HCT116 (cell line): Measurements from ENCODE around the gene RIN3. TPM values are rescaled to one million over a fixed set of nuclear protein-coding genes. Genes with fewer than 3 reads are reported as not detected.

ENCODE experiments used
- ATAC-seq: fragments of 200-7000 bp; cut with Tn5 transposase; 2 replicates; pipeline ENCODE4 v1.9.1; 2020; ENCODE audit warnings: mild to moderate bottlenecking, moderate library complexity
- BruUV-seq: library from RNA; stranded (reverse); fragments of 400-500 nt; replicated peaks from 2 replicates; lab custom pipeline; 2021; lab: Mats Ljungman, UMichigan
- CTCF ChIA-PET: fragments of 300-600 bp; sonication (Branson Sonifier 250); formaldehyde crosslinking; loops from one replicate; lab custom pipeline; 2021; ENCODE audit warnings: antibody characterized with exemption; lab: Charles Lee
- POLR2A ChIA-PET: fragments of 300-600, 350-600 bp; sonication (Branson Sonifier 250); formaldehyde crosslinking; loops from one replicate; lab custom pipeline; 2021; ENCODE audit warnings: antibody characterized with exemption; lab: Charles Lee
- RAD21 ChIA-PET, 2 experiments: fragments of 300-600 bp; sonication (Branson Sonifier 250); formaldehyde crosslinking; loops; one replicate each; lab custom pipeline; 2023; ENCODE audit warnings: low total read pairs in 2 of 2; ENCODE audit not compliant: uncharacterized antibody in 2 of 2, unreplicated experiment in 2 of 2, low non-redundant PET in 1 of 2; lab: Charles Lee
- DNase-seq: peaks from one replicate; pipeline ENCODE4 v3.0.0-alpha.2; 2010; ENCODE audit warnings: low read depth, low spot score
- H2AFZ ChIP-seq: fragments of 200-600 bp; shearing (Covaris generic), sonication (generic); 2 replicates; pipeline ENCODE4 v1.6.1; 2017; ENCODE audit warnings: low read depth, mixed run types, mixed read lengths, antibody characterized with exemption, low read length; ENCODE audit not compliant: poor library complexity, severe bottlenecking
- H3K27ac ChIP-seq: 2 replicates; pipeline ENCODE4 v1.5.1; 2012; ENCODE audit warnings: low read depth, low read length
- H3K27me3 ChIP-seq: fragments of 200-600 bp; sonication (generic); 2 replicates; pipeline ENCODE4 v1.6.1; 2016; ENCODE audit warnings: mixed run types, low read length, mixed read lengths; ENCODE audit not compliant: insufficient read depth
- H3K36me3 ChIP-seq, 2 experiments: fragments of 200-500 bp in 1 of 2; fragments of 200-600 bp in 1 of 2; sonication (Bioruptor generic) in 1 of 2; sonication (generic) in 1 of 2; 2 replicates each; pipeline versions ENCODE4 v1.5.1 to v1.6.1; 2014 to 2016; ENCODE audit warnings: low read length in 2 of 2, inconsistent platforms in 1 of 2, mixed read lengths in 1 of 2, mixed run types in 1 of 2; ENCODE audit not compliant: insufficient read depth in 2 of 2, control insufficient read depth in 1 of 2
- H3K4me1 ChIP-seq, 2 experiments: fragments of 200-600 bp in 1 of 2; sonication (generic) in 1 of 2; 2 replicates each; pipeline versions ENCODE4 v1.5.1 to v1.6.1; 2012 to 2017; ENCODE audit warnings: low read length in 2 of 2, inconsistent platforms in 1 of 2, mild to moderate bottlenecking in 1 of 2, mixed read lengths in 1 of 2, mixed run types in 1 of 2, moderate library complexity in 1 of 2; ENCODE audit not compliant: insufficient read depth in 2 of 2, control insufficient read depth in 1 of 2
- H3K4me2 ChIP-seq: fragments of 200-600 bp; sonication (generic); 2 replicates; pipeline ENCODE4 v1.6.1; 2017; ENCODE audit warnings: mixed run types, low read length, mixed read lengths
- H3K4me3 ChIP-seq, 2 experiments: fragments of 200-600 bp in 1 of 2; sonication (generic) in 1 of 2; replicated peaks in 1 of 2; 2 replicates each; pipeline ENCODE4 v1.5.1; 2011 to 2016; ENCODE audit warnings: low read length in 2 of 2, control low read depth in 1 of 2, low read depth in 1 of 2, mild to moderate bottlenecking in 1 of 2, mixed read lengths in 1 of 2, mixed run types in 1 of 2
- H3K79me2 ChIP-seq: fragments of 200-600 bp; sonication (generic); 2 replicates; pipeline ENCODE4 v1.6.1; 2017; ENCODE audit warnings: mild to moderate bottlenecking, mixed run types, low read length, moderate library complexity, mixed read lengths; ENCODE audit not compliant: insufficient read depth
- H3K9ac ChIP-seq: fragments of 200-600 bp; sonication (generic); 2 replicates; pipeline ENCODE4 v1.6.1; 2016; ENCODE audit warnings: low read length, mixed read lengths
- H3K9me2 ChIP-seq: fragments of 200-600 bp; sonication (generic), shearing (Covaris generic); 2 replicates; pipeline ENCODE4 v1.6.1; 2017; ENCODE audit warnings: mixed run types, mild to moderate bottlenecking, moderate library complexity; ENCODE audit not compliant: insufficient read depth
- H3K9me3 ChIP-seq, 2 experiments: fragments of 200-500 bp in 1 of 2; fragments of 200-600 bp in 1 of 2; sonication (Bioruptor generic) in 1 of 2; sonication (generic) in 1 of 2; 2 replicates each; pipeline ENCODE4 v1.6.1; 2014 to 2017; ENCODE audit warnings: low read length in 2 of 2, mixed read lengths in 2 of 2, inconsistent platforms in 1 of 2, low read depth in 1 of 2, mild to moderate bottlenecking in 1 of 2, mixed run types in 1 of 2, moderate library complexity in 1 of 2; ENCODE audit not compliant: control insufficient read depth in 1 of 2, insufficient read depth in 1 of 2
- H4K20me1 ChIP-seq: fragments of 200-600 bp; sonication (generic), shearing (Covaris generic); 2 replicates; pipeline ENCODE4 v1.6.1; 2017; ENCODE audit warnings: mixed run types, mild to moderate bottlenecking, moderate library complexity; ENCODE audit not compliant: insufficient read depth
- CBX3 ChIP-seq: IDR thresholded peaks from 2 replicates; pipeline ENCODE4 v1.6.1; 2012; ENCODE audit warnings: low read depth
- CEBPB ChIP-seq: IDR thresholded peaks from 2 replicates; pipeline ENCODE4 v1.6.1; 2012; ENCODE audit warnings: low read depth
- EGR1 ChIP-seq: IDR thresholded peaks from 2 replicates; pipeline ENCODE4 v1.6.1; 2012; ENCODE audit warnings: low read depth
- ELF1 ChIP-seq: IDR thresholded peaks from 2 replicates; pipeline ENCODE4 v1.6.1; 2012; ENCODE audit warnings: low read depth, borderline replicate concordance
- EZH2phosphoT487 ChIP-seq: fragments of 200-600 bp; IDR thresholded peaks from 2 replicates; pipeline ENCODE4 v1.6.1; 2018; ENCODE audit warnings: antibody characterized with exemption, borderline replicate concordance
- JUND ChIP-seq: IDR thresholded peaks from 2 replicates; pipeline ENCODE4 v1.6.1; 2012
- POLR2A ChIP-seq: IDR thresholded peaks from 2 replicates; pipeline ENCODE4 v1.7.0; 2011; ENCODE audit warnings: borderline replicate concordance; ENCODE audit not compliant: insufficient read depth, insufficient read length; ENCODE audit errors: extremely low read depth
- RAD21 ChIP-seq: IDR thresholded peaks from 2 replicates; pipeline ENCODE4 v1.6.1; 2012; ENCODE audit warnings: low read depth, mild to moderate bottlenecking
- SP1 ChIP-seq: IDR thresholded peaks from 2 replicates; pipeline ENCODE4 v1.6.1; 2012; ENCODE audit warnings: low read depth
- TCF7L2 ChIP-seq: IDR thresholded peaks from 2 replicates; pipeline ENCODE4 v1.7.0; 2011; ENCODE audit warnings: borderline replicate concordance, inconsistent platforms; ENCODE audit not compliant: insufficient read depth, insufficient read length; ENCODE audit errors: extremely low read depth
- YY1 ChIP-seq: IDR thresholded peaks from 2 replicates; pipeline ENCODE4 v1.6.1; 2011; ENCODE audit warnings: low read length, low read depth, moderate library complexity, mild to moderate bottlenecking; ENCODE audit not compliant: insufficient replicate concordance; ENCODE audit errors: extremely low read depth
- ZNF274 ChIP-seq: fragments of 200-500 bp; sonication (Bioruptor generic); IDR thresholded peaks from 2 replicates; pipeline ENCODE4 v1.6.1; 2014; ENCODE audit warnings: mild to moderate bottlenecking, low read depth, low read length, inconsistent platforms
- intact Hi-C: fragments of 100-400 bp; cut with micrococcal nuclease; formaldehyde crosslinking; loops from 2 replicates; pipeline ENCODE4 v1.10.0; 2022
- total RNA-seq: library from RNA; stranded (reverse); gene quantifications from one replicate; pipeline ENCODE4 v1.2.1, GENCODE V29; 2021; ENCODE audit not compliant: unreplicated experiment
- TF ChIP-seq, protein P1 (sequence below): IDR thresholded peaks from 2 replicates; pipeline ENCODE4 v1.6.1; 2012
- TF ChIP-seq, protein P2 (sequence below): IDR thresholded peaks from 2 replicates; pipeline ENCODE4 v1.6.1; 2012; ENCODE audit warnings: low read depth
- TF ChIP-seq, protein P3 (sequence below): IDR thresholded peaks from 2 replicates; pipeline ENCODE4 v1.6.1; 2012

Gene RIN3
- total RNA-seq, 1 experiment from 2014 or later = 22.2 TPM

DNA sequence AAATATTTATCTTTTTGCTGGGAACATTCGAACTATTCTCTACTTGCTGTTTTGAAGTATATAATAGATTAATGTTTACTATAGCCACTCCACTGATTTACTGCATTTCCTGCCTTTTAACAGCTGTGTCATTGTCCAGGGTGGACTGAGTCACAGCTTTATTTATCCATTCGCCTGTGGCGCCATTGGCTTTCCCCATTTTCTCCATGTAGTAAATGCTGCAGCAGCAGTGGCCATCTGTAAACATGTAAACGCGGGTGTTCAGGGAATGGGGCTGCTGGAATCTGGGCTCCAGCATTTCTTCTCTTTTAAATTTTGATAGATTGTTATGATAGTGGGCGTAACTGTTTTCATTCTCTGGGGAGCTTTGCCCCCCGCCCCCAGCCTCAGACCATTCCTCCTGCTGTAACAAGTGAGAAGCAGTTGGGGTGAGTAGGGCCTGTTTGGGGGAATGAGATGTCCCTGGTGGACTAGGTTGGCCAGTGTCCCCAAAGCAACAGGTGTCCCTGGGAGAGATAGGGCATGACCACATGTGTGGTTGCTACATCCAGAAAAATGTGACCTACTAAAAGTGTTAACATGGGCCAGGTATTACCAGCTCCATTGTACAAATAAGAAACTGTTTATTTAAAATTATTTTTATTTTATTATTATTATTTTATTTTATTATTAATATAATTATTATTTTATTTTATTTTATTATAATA is 32.9 kb downstream of the RIN3 start:
- Histone ChIP-seq H3K79me2 (peaks cover 3% of the 10 kb centered on the region; the same call in 1 of the 2 replicates), H3K9me2 (no peaks in the 10 kb centered on the region), H3K9me3 (no peaks in the 10 kb centered on the region), H3K27me3 (no peaks in the 10 kb centered on the region), H2AFZ (no peak overlapping the region), H3K4me1 (peaks cover 0 to 9% of the 10 kb centered on the region in 2 experiments; a peak in 2 of 4 replicates), H4K20me1 (no peaks in the 10 kb centered on the region; the same call in 1 of the 2 replicates), H3K9ac (no peak overlapping the region), H3K36me3 (no peaks in the 10 kb centered on the region), H3K4me2 (0 out of 2 replicates have a peak overlapping the region, but pooled peaks have one; percentile 13), H3K27ac (no peak overlapping the region), H3K4me3 (no peak overlapping the region)
- ChIA-PET POLR2A (no interaction called here), CTCF (no interaction called here), RAD21 (no interaction called here)
- no TSS peak for BruUV-seq
- TF ChIP-seq CBX3 (no peak), RAD21 (no peak), ELF1 (no peak), SP1 (no peak), POLR2A (no peak), CEBPB (no peak)
- TF ChIP-seq, protein P1, sequence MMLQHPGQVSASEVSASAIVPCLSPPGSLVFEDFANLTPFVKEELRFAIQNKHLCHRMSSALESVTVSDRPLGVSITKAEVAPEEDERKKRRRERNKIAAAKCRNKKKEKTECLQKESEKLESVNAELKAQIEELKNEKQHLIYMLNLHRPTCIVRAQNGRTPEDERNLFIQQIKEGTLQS = no peak
- no peak for DNase-seq
- ATAC-seq = no peak
- intact Hi-C loops = no loop called here

DNA sequence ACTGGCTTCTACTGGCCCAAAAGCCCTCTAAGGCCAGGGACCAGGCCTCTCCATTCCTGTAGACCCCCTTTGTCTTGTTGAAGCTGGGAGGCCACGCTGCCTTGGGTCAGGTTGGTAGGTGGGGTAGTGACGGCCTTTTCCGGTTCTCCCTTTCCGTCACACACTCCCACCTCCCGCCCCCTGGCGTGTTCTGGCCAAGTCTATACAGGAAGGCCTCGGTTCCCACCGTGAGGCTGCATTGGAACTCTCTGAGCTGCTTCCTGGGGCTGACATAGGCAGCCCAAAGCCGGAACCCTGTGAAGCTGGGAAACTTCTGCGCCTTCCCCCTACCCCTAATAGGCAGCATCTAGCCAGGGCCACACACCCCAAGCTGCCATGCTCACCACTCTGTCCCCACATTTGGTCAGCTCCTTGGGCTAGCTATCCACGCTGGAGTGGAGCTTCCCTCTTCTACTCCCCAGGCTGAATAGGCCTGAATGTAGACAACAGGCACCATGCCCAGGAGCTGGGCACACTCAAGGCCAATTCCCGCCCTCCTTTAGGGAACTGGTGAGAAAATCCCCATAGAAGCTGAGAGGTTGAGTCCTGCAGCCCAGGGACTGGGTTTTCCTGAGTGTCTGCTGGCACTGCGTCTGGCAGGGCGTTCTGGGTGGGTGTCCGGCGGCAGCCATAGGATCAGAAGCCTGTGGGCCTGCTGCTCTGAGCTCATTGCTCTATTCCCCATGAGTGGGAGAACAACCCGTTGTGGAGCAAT is 35.7 kb downstream of the RIN3 start:
- no peaks in the 10 kb centered on the region; the same call in 1 of the 2 replicates for H4K20me1 ChIP-seq
- peaks cover 9% of the 10 kb centered on the region; the same call in 1 of the 2 replicates for H3K79me2 ChIP-seq
- H3K4me1 ChIP-seq = peaks cover 0 to 19% of the 10 kb centered on the region in 2 experiments; a peak in 2 of 4 replicates
- no TSS peak for BruUV-seq
- POLR2A ChIA-PET = no interaction called here
- no peak overlapping the region for H3K4me3 ChIP-seq
- no peak overlapping the region for H3K9ac ChIP-seq
- CTCF ChIA-PET = no interaction called here
- H3K4me2 ChIP-seq = no peak overlapping the region
- intact Hi-C loops = no loop called here
- H3K27me3 ChIP-seq = no peaks in the 10 kb centered on the region
- no peaks in the 10 kb centered on the region for H3K9me3 ChIP-seq
- H3K36me3 ChIP-seq = no peaks in the 10 kb centered on the region
- no peak overlapping the region for H3K27ac ChIP-seq
- ATAC-seq (no peak), DNase-seq (no peak)
- H2AFZ ChIP-seq = no peak overlapping the region
- RAD21 ChIA-PET = no interaction called here
- H3K9me2 ChIP-seq = no peaks in the 10 kb centered on the region
- TF ChIP-seq EZH2phosphoT487 = no peak
- no peak for TF ChIP-seq TCF7L2
- TF ChIP-seq ZNF274 = no peak
- TF ChIP-seq EGR1 = no peak
- no peak for TF ChIP-seq YY1
- TF ChIP-seq, protein P2, sequence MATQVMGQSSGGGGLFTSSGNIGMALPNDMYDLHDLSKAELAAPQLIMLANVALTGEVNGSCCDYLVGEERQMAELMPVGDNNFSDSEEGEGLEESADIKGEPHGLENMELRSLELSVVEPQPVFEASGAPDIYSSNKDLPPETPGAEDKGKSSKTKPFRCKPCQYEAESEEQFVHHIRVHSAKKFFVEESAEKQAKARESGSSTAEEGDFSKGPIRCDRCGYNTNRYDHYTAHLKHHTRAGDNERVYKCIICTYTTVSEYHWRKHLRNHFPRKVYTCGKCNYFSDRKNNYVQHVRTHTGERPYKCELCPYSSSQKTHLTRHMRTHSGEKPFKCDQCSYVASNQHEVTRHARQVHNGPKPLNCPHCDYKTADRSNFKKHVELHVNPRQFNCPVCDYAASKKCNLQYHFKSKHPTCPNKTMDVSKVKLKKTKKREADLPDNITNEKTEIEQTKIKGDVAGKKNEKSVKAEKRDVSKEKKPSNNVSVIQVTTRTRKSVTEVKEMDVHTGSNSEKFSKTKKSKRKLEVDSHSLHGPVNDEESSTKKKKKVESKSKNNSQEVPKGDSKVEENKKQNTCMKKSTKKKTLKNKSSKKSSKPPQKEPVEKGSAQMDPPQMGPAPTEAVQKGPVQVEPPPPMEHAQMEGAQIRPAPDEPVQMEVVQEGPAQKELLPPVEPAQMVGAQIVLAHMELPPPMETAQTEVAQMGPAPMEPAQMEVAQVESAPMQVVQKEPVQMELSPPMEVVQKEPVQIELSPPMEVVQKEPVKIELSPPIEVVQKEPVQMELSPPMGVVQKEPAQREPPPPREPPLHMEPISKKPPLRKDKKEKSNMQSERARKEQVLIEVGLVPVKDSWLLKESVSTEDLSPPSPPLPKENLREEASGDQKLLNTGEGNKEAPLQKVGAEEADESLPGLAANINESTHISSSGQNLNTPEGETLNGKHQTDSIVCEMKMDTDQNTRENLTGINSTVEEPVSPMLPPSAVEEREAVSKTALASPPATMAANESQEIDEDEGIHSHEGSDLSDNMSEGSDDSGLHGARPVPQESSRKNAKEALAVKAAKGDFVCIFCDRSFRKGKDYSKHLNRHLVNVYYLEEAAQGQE = no peak
- TF ChIP-seq CEBPB = no peak
- TF ChIP-seq SP1 = no peak
- TF ChIP-seq, protein P3, sequence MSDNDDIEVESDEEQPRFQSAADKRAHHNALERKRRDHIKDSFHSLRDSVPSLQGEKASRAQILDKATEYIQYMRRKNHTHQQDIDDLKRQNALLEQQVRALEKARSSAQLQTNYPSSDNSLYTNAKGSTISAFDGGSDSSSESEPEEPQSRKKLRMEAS = no peak
- no peak for TF ChIP-seq JUND
